Karpas-422 (cell line): Measurements from ENCODE around the gene ELP4. TPM values are rescaled to one million over a fixed set of nuclear protein-coding genes. Genes with fewer than 3 reads are reported as not detected.
"Not testable (repeated sequence)": the region's sequence is repeated elsewhere in the genome, so short reads cannot be mapped to it uniquely, and the experiment has no call there.

Experiments
- DNase-seq: peaks from one replicate; pipeline ENCODE4 v3.0.0-alpha.2; 2015
- H2AFZ ChIP-seq: fragments of 200-600 bp; sonication (generic); 2 replicates; pipeline ENCODE4 v1.6.1; 2014; ENCODE audit warnings: antibody characterized with exemption, low read length, mixed read lengths
- H3K27ac ChIP-seq: fragments of 200-600 bp; sonication (generic); 2 replicates; pipeline ENCODE4 v1.5.1; 2014; ENCODE audit warnings: mild to moderate bottlenecking, low read length, moderate library complexity
- H3K27me3 ChIP-seq: fragments of 200-600 bp; sonication (generic); 2 replicates; pipeline ENCODE4 v1.6.1; 2014; ENCODE audit warnings: low read length, mixed read lengths
- H3K36me3 ChIP-seq: fragments of 200-600 bp; sonication (generic); 2 replicates; pipeline ENCODE4 v1.6.1; 2014; ENCODE audit warnings: low read length, mixed read lengths; ENCODE audit not compliant: insufficient read depth
- H3K4me1 ChIP-seq: fragments of 200-600 bp; sonication (generic); 2 replicates; pipeline ENCODE4 v1.6.1; 2014; ENCODE audit warnings: mild to moderate bottlenecking, low read length, mixed read lengths
- H3K4me2 ChIP-seq: fragments of 200-600 bp; sonication (generic); 2 replicates; pipeline ENCODE4 v1.6.1; 2014; ENCODE audit warnings: low read length, low read depth, mild to moderate bottlenecking; ENCODE audit not compliant: poor library complexity, severe bottlenecking
- H3K4me3 ChIP-seq: fragments of 200-600 bp; sonication (generic); 2 replicates; pipeline ENCODE4 v1.5.1; 2014; ENCODE audit warnings: mild to moderate bottlenecking, antibody characterized with exemption, low read length, mixed read lengths
- H3K79me2 ChIP-seq: fragments of 200-600 bp; sonication (generic); 2 replicates; pipeline ENCODE4 v1.6.1; 2014; ENCODE audit warnings: mild to moderate bottlenecking, low read length, mixed read lengths
- H3K9ac ChIP-seq: fragments of 200-600 bp; sonication (generic); 2 replicates; pipeline ENCODE4 v1.6.0; 2014; ENCODE audit warnings: low read length
- H3K9me2 ChIP-seq: fragments of 200-600 bp; sonication (generic), shearing (Covaris generic); replicated peaks from 2 replicates; pipeline ENCODE4 v1.6.0; 2014; ENCODE audit warnings: mild to moderate bottlenecking, low read length, moderate library complexity; ENCODE audit not compliant: insufficient read depth
- H3K9me3 ChIP-seq: fragments of 300-700, 200-600 bp; sonication (generic); 2 replicates; pipeline ENCODE4 v1.6.1; 2014; ENCODE audit warnings: low read length, mixed read lengths
- H4K20me1 ChIP-seq: fragments of 200-600 bp; sonication (generic); 2 replicates; pipeline ENCODE4 v1.6.1; 2014; ENCODE audit warnings: mild to moderate bottlenecking, antibody characterized with exemption, low read length, low read depth; ENCODE audit not compliant: insufficient read depth
- total RNA-seq: library from RNA; depleted of rRNA; stranded (reverse); fragments of >200 nt; shearing (Covaris generic); gene quantifications from 2 replicates; pipeline ENCODE4 v1.2.3, GENCODE V29; 2014; ENCODE audit warnings: low replicate concordance

ELP4 gene
- total RNA-seq, 1 experiment from 2014 or later, result 87.1 TPM

GRCh38 chr11:31560842-31561476 is 51.4 kb downstream of the ELP4 start:
- no peaks in the 10 kb centered on the region for H3K27me3 ChIP-seq
- no peak overlapping the region for H3K4me2 ChIP-seq

GRCh38 chr11:31564517-31564916 is 55.0 kb downstream of the ELP4 start:
- H3K4me1 ChIP-seq, H3K36me3 ChIP-seq, H3K4me3 ChIP-seq, H3K9ac ChIP-seq, H3K27ac ChIP-seq, H3K9me2 ChIP-seq, H3K4me2 ChIP-seq, H3K9me3 ChIP-seq, DNase-seq, H3K27me3 ChIP-seq, H4K20me1 ChIP-seq, H2AFZ ChIP-seq: not testable (repeated sequence)
- H3K79me2 ChIP-seq, result peaks cover 11% of the 10 kb centered on the region; the same call in 1 of the 2 replicates

More at GRCh38 chr11:31560842-31561476, 51.4 kb downstream of the ELP4 start:
- Histone ChIP-seq H3K9ac (no peak overlapping the region), H3K4me1 (peaks cover 4% of the 10 kb centered on the region), H2AFZ (no peak overlapping the region), H3K79me2 (peaks cover 22% of the 10 kb centered on the region), H3K4me3 (no peak overlapping the region), H4K20me1 (no peaks in the 10 kb centered on the region), H3K9me3 (no peaks in the 10 kb centered on the region), H3K36me3 (no peaks in the 10 kb centered on the region), H3K27ac (no peak overlapping the region), H3K9me2 (no peaks in the 10 kb centered on the region)
- no peak for DNase-seq

GRCh38 chr11:31574133-31574532 is 64.6 kb downstream of the ELP4 start:
- H3K9me3 ChIP-seq, H3K4me1 ChIP-seq, H3K36me3 ChIP-seq, H3K27ac ChIP-seq, H3K4me3 ChIP-seq, H4K20me1 ChIP-seq, H2AFZ ChIP-seq, H3K79me2 ChIP-seq, H3K4me2 ChIP-seq, H3K27me3 ChIP-seq, H3K9ac ChIP-seq, DNase-seq, H3K9me2 ChIP-seq: not testable (repeated sequence)

- H3K79me2 ChIP-seq, DNase-seq, H3K4me1 ChIP-seq, H3K9me2 ChIP-seq, H3K9ac ChIP-seq, H3K4me3 ChIP-seq, H2AFZ ChIP-seq, H3K9me3 ChIP-seq, H4K20me1 ChIP-seq, H3K27me3 ChIP-seq, H3K36me3 ChIP-seq, H3K4me2 ChIP-seq, H3K27ac ChIP-seq: not testable (repeated sequence)
These were observed 66.2 kb downstream of the ELP4 start for GRCh38 chr11:31575764-31576163.

- not testable (repeated sequence) for H2AFZ ChIP-seq, H3K27me3 ChIP-seq, H3K4me1 ChIP-seq, H4K20me1 ChIP-seq, H3K36me3 ChIP-seq, H3K27ac ChIP-seq, H3K9me3 ChIP-seq, H3K9ac ChIP-seq, H3K4me3 ChIP-seq, H3K9me2 ChIP-seq, DNase-seq, H3K4me2 ChIP-seq
- H3K79me2 ChIP-seq, result peaks cover 10% of the 10 kb centered on the region
These were observed 69.8 kb downstream of the ELP4 start for GRCh38 chr11:31579412-31579811.

GRCh38 chr11:31582697-31583096 is 73.1 kb downstream of the ELP4 start:
- no peaks in the 10 kb centered on the region for H3K9me2 ChIP-seq
- H3K4me2 ChIP-seq, result no peak overlapping the region
- peaks cover 7% of the 10 kb centered on the region for H3K4me1 ChIP-seq
- H3K27me3 ChIP-seq, result no peaks in the 10 kb centered on the region
- H3K9ac ChIP-seq, result no peak overlapping the region
- H3K27ac ChIP-seq, result no peak overlapping the region
- H3K79me2 ChIP-seq, result peaks cover 18% of the 10 kb centered on the region
- DNase-seq, result peak; percentile 45
- H3K4me3 ChIP-seq, result no peak overlapping the region
- H2AFZ ChIP-seq, result 0 out of 2 replicates have a peak overlapping the region, but pooled peaks have one; percentile 43
- no peaks in the 10 kb centered on the region for H4K20me1 ChIP-seq
- H3K9me3 ChIP-seq, result no peaks in the 10 kb centered on the region
- H3K36me3 ChIP-seq, result no peaks in the 10 kb centered on the region

GRCh38 chr11:31598454-31598853 is 88.9 kb downstream of the ELP4 start:
- Histone ChIP-seq H3K27me3 (no peaks in the 10 kb centered on the region), H3K27ac (no peak overlapping the region), H2AFZ (no peak overlapping the region), H3K9me3 (no peaks in the 10 kb centered on the region), H3K36me3 (peaks cover 6% of the 10 kb centered on the region; the same call in 1 of the 2 replicates), H3K9ac (no peak overlapping the region), H4K20me1 (no peaks in the 10 kb centered on the region), H3K4me3 (no peak overlapping the region), H3K79me2 (peaks cover 9% of the 10 kb centered on the region; the same call in 1 of the 2 replicates), H3K9me2 (no peaks in the 10 kb centered on the region; the same call in none of the 2 replicates), H3K4me1 (no peaks in the 10 kb centered on the region), H3K4me2 (no peak overlapping the region)
- DNase-seq, result no peak

- no peak overlapping the region for H3K4me2 ChIP-seq
These were observed 92.2 kb downstream of the ELP4 start for GRCh38 chr11:31601635-31602282.

More at GRCh38 chr11:31601635-31602282, 92.2 kb downstream of the ELP4 start:
- Histone ChIP-seq H4K20me1 (no peaks in the 10 kb centered on the region), H3K9ac (no peak overlapping the region), H3K27ac (no peak overlapping the region), H3K9me3 (no peaks in the 10 kb centered on the region), H3K4me1 (no peaks in the 10 kb centered on the region), H3K36me3 (0 out of 2 replicates have a peak, but pooled peaks cover 3% of the 10 kb centered on the region), H3K4me3 (no peak overlapping the region), H3K27me3 (no peaks in the 10 kb centered on the region), H3K79me2 (peaks cover 16% of the 10 kb centered on the region), H2AFZ (no peak overlapping the region), H3K9me2 (no peaks in the 10 kb centered on the region; the same call in 1 of the 2 replicates)
- no peak for DNase-seq
